Measurements from ENCODE around the gene STYX. TPM values are rescaled to one million over a fixed set of nuclear protein-coding genes. Genes with fewer than 3 reads are reported as not detected.

Gene STYX
- total RNA-seq, 6 experiments from 2014 or later, result 10.1 to 18.3 (median 13.1) TPM

GRCh38 chr14:52695481-52696091 is 34.4 kb upstream of the STYX start, which contains the start of gene ERO1A:
Gene ERO1A, minus strand, starts transcription at chr14:52695558. Its CDS starts 77 bp downstream, at chr14:52695481.
- ATAC-seq, result peak; percentile 84 to 96 (median 94)
- DNase-seq, result peak; percentile 93 to 96 (median 95)
- TF ChIP-seq POLR2A (IDR thresholded peaks at IDR 0.05), result peak; percentile 93
- TF ChIP-seq CTCF (IDR thresholded peaks at IDR 0.05), result peak in 1 of 4 donors; percentile 24
- Histone ChIP-seq H3K27me3 (no peaks in the 10 kb centered on the region), H3K4me3 (peak within 1 kb of the TSS; percentile 79 to 90 (median 83)), H3K27ac (peak within 1 kb of the TSS; percentile 92 to 99 (median 93)), H3K9me3 (no peaks in the 10 kb centered on the region), H3K36me3 (no peaks in the 10 kb centered on the region), H3K4me1 (peaks cover 0 to 37% (median 9%) of the 10 kb centered on the region in 4 donors)
- intact Hi-C loops (cut with DNase I), result no loop called here
- WGBS (ENCODE audit: insufficient coverage, low coverage, low lambda C conversion rate, missing lambda C conversion rate), result 0% methylated on average over 17 of the region's 78 CpGs

- intact Hi-C loops (cut with DNase I), result no loop called here
- 9% methylated on average over 2 of the region's 2 CpGs for WGBS (ENCODE audit: insufficient coverage, low coverage, low lambda C conversion rate, missing lambda C conversion rate)
- peaks cover 0 to 18% (median 8%) of the 10 kb centered on the region in 4 donors for H3K4me1 ChIP-seq
- ATAC-seq (peak; percentile 67 to 81 (median 72)), DNase-seq (no peak)
- H3K27me3 ChIP-seq, result no peaks in the 10 kb centered on the region
- TF ChIP-seq POLR2A (IDR thresholded peaks at IDR 0.05) (no peak), CTCF (IDR thresholded peaks at IDR 0.05) (no peak)
- H3K27ac ChIP-seq, result peak overlapping the region; percentile 30 to 54 (median 51)
- no peaks in the 10 kb centered on the region for H3K9me3 ChIP-seq
- H3K4me3 ChIP-seq, result no peak overlapping the region
- H3K36me3 ChIP-seq, result no peaks in the 10 kb centered on the region
These were observed 29.2 kb upstream of the STYX start for GRCh38 chr14:52700701-52701172.

- no peak overlapping the region for H3K4me3 ChIP-seq
- peaks cover 0 to 18% (median 8%) of the 10 kb centered on the region in 4 donors for H3K4me1 ChIP-seq
- H3K9me3 ChIP-seq, result no peaks in the 10 kb centered on the region
- peak in 1 of 4 donors; percentile 10 for ATAC-seq
- H3K36me3 ChIP-seq, result no peaks in the 10 kb centered on the region
- TF ChIP-seq CTCF (IDR thresholded peaks at IDR 0.05), result no peak
- no peak for TF ChIP-seq POLR2A (IDR thresholded peaks at IDR 0.05)
- H3K27ac ChIP-seq, result peak overlapping the region; percentile 30 to 54 (median 51)
- WGBS (ENCODE audit: insufficient coverage, low coverage, low lambda C conversion rate, missing lambda C conversion rate), result 54% methylated on average over 3 of the region's 3 CpGs
- no peak for DNase-seq
- no peaks in the 10 kb centered on the region for H3K27me3 ChIP-seq
- intact Hi-C loops (cut with DNase I), result no loop called here
These were observed 28.7 kb upstream of the STYX start for GRCh38 chr14:52701223-52701622.

- DNase-seq (peak in 1 of 3 donors; percentile 46), ATAC-seq (peak in 1 of 4 donors; percentile 34)
- no peak overlapping the region for H3K27ac ChIP-seq
- intact Hi-C loops (cut with DNase I), result no loop called here
- H3K27me3 ChIP-seq, result no peaks in the 10 kb centered on the region
- H3K36me3 ChIP-seq, result no peaks in the 10 kb centered on the region
- H3K9me3 ChIP-seq, result no peaks in the 10 kb centered on the region
- no peak for TF ChIP-seq POLR2A (IDR thresholded peaks at IDR 0.05)
- no peak for TF ChIP-seq CTCF (IDR thresholded peaks at IDR 0.05)
- no peak overlapping the region for H3K4me3 ChIP-seq
- H3K4me1 ChIP-seq, result peaks cover 0 to 19% (median 9%) of the 10 kb centered on the region in 4 donors
- 100% methylated on average over 1 of the region's 3 CpGs for WGBS (ENCODE audit: insufficient coverage, low coverage, low lambda C conversion rate, missing lambda C conversion rate)
These were observed 26.7 kb upstream of the STYX start for GRCh38 chr14:52703225-52703624.
